ENCODE measurements around the gene TUBA4A.
"Not testable (repeated sequence)": the region's sequence is repeated elsewhere in the genome, so short reads cannot be mapped to it uniquely, and the experiment has no call there.

GRCh38 chr2:219287116-219287440 is 33.4 kb upstream of the TUBA4A start:
- not testable (repeated sequence) for TF ChIP-seq EZH2 (IDR thresholded peaks at IDR 0.05; ENCODE audit: low read length)
- TF ChIP-seq, protein P1, sequence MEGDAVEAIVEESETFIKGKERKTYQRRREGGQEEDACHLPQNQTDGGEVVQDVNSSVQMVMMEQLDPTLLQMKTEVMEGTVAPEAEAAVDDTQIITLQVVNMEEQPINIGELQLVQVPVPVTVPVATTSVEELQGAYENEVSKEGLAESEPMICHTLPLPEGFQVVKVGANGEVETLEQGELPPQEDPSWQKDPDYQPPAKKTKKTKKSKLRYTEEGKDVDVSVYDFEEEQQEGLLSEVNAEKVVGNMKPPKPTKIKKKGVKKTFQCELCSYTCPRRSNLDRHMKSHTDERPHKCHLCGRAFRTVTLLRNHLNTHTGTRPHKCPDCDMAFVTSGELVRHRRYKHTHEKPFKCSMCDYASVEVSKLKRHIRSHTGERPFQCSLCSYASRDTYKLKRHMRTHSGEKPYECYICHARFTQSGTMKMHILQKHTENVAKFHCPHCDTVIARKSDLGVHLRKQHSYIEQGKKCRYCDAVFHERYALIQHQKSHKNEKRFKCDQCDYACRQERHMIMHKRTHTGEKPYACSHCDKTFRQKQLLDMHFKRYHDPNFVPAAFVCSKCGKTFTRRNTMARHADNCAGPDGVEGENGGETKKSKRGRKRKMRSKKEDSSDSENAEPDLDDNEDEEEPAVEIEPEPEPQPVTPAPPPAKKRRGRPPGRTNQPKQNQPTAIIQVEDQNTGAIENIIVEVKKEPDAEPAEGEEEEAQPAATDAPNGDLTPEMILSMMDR (optimal IDR thresholded peaks at IDR 0.05 in 1 of 3, IDR thresholded peaks at IDR 0.05 in 1 of 3, conservative IDR thresholded peaks at IDR 0.05 in 1 of 3; ENCODE audit: extremely low read depth in 1 of 3, insufficient read depth in 2 of 3, low read length in 3 of 3) = not testable (repeated sequence)

All from keratinocyte (primary cell).